SU-DHL-6 (cell line): Measurements from ENCODE around the gene ADCY2.

Source experiments
- EZH2phosphoT487 ChIP-seq: fragments of 200-600 bp; sonication (generic), shearing (Covaris generic); conservative IDR thresholded peaks from 2 replicates; pipeline ENCODE4 v1.6.1; 2018; ENCODE audit warnings: mild to moderate bottlenecking, antibody characterized with exemption, low read length, moderate library complexity, mixed read lengths
- TF ChIP-seq, protein P1 (sequence below): fragments of 200-600 bp; sonication (generic); IDR thresholded peaks from one replicate; pipeline ENCODE4 v1.5.1; 2017; ENCODE audit warnings: antibody characterized with exemption, mild to moderate bottlenecking, low read length, moderate library complexity; ENCODE audit not compliant: insufficient read depth, poor library complexity, severe bottlenecking

DNA sequence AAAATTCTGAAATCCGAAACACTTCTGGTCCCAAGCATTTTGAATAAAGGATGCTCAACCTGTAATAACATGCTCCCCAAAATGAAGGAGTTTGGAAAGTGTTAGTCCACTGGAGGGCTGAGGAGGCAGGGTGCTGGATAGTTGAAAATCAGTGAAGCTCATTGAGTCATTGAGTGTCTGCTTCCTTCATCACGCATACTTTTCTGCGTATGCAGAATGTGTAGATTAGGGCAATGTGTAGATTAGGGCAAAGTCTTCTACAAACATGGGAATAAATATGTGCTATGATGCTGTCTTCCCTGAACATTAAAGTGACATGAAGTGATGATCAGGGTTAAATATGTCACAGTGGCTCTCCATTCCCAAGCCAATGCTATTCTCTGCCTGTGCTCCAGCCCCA is 261.2 kb downstream of the ADCY2 start:
- TF ChIP-seq, protein P1, sequence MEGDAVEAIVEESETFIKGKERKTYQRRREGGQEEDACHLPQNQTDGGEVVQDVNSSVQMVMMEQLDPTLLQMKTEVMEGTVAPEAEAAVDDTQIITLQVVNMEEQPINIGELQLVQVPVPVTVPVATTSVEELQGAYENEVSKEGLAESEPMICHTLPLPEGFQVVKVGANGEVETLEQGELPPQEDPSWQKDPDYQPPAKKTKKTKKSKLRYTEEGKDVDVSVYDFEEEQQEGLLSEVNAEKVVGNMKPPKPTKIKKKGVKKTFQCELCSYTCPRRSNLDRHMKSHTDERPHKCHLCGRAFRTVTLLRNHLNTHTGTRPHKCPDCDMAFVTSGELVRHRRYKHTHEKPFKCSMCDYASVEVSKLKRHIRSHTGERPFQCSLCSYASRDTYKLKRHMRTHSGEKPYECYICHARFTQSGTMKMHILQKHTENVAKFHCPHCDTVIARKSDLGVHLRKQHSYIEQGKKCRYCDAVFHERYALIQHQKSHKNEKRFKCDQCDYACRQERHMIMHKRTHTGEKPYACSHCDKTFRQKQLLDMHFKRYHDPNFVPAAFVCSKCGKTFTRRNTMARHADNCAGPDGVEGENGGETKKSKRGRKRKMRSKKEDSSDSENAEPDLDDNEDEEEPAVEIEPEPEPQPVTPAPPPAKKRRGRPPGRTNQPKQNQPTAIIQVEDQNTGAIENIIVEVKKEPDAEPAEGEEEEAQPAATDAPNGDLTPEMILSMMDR: no peak
- no peak for TF ChIP-seq EZH2phosphoT487
